PFSK-1 (cell line): ENCODE measurements around the gene KRT10.

ENCODE experiments used
- POLR2AphosphoS5 ChIP-seq: IDR thresholded peaks from 2 replicates; pipeline ENCODE4 v1.6.1; 2012; ENCODE audit warnings: low read depth, mild to moderate bottlenecking, control low read depth, low read length, moderate library complexity
- REST ChIP-seq, 2 experiments: IDR thresholded peaks; 2 replicates each; pipeline versions ENCODE4 v1.6.1 to v1.8.0; 2011 to 2012; ENCODE audit warnings: low read depth in 2 of 2, low read length in 2 of 2, control low read depth in 1 of 2, inconsistent platforms in 1 of 2, mild to moderate bottlenecking in 1 of 2, moderate library complexity in 1 of 2; ENCODE audit not compliant: insufficient read depth in 1 of 2
- TAF1 ChIP-seq: IDR thresholded peaks from 2 replicates; pipeline ENCODE4 v1.6.1; 2012; ENCODE audit warnings: low read length, control low read depth, borderline replicate concordance; ENCODE audit not compliant: insufficient read depth

- TF ChIP-seq POLR2AphosphoS5 (no peak), TAF1 (no peak), REST (IDR thresholded peaks at IDR 0.05; ENCODE audit: insufficient read depth in 1 of 2, low read depth in 2 of 2, low read length in 2 of 2) (no peak)
Observed at GRCh38 chr17:40871316-40871715, 48.9 kb upstream of the KRT10 start.
